GM12874 (cell line): ENCODE data around the gene NALF2.

ENCODE experiments used
- TF ChIP-seq, protein P1 (sequence below): IDR thresholded peaks from 2 replicates; pipeline ENCODE4 v1.5.1; 2011; ENCODE audit warnings: low read depth, mild to moderate bottlenecking, control low read depth, low read length, moderate library complexity; ENCODE audit not compliant: insufficient read depth

Gene NALF2

DNA sequence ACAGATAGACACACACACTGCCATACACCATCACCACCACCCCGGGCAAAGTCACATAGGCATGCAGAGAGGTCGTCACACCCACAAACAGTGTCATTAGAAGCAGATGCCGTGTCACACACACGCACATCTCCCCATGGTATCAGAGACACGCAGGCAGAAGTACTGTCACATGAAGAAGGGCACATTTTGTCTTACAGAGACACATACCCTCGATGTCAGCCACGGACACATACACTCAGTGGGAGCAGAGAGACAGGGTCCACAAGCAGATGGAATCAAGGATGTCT is 3.3 kb downstream of the NALF2 start:
- TF ChIP-seq, protein P1, sequence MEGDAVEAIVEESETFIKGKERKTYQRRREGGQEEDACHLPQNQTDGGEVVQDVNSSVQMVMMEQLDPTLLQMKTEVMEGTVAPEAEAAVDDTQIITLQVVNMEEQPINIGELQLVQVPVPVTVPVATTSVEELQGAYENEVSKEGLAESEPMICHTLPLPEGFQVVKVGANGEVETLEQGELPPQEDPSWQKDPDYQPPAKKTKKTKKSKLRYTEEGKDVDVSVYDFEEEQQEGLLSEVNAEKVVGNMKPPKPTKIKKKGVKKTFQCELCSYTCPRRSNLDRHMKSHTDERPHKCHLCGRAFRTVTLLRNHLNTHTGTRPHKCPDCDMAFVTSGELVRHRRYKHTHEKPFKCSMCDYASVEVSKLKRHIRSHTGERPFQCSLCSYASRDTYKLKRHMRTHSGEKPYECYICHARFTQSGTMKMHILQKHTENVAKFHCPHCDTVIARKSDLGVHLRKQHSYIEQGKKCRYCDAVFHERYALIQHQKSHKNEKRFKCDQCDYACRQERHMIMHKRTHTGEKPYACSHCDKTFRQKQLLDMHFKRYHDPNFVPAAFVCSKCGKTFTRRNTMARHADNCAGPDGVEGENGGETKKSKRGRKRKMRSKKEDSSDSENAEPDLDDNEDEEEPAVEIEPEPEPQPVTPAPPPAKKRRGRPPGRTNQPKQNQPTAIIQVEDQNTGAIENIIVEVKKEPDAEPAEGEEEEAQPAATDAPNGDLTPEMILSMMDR = no peak

DNA sequence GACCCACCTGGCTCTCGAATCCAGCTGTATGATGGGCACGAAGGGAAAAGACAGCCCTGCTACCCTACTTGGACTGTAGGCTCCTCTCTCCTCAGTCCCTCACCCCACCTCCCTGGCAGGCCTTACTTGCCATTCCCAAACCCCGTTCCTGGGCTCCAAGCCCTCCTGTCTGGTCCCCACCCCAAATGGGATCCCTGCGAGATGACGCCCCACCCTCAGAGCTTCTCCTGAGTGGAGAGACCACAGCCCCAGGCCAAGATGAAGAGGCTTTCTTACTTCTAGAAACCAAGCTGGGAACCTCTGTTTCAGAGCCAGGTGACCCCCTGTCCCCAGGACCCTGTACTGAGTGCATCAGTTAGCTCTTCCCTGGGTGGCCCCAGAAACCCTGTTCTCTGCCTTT is 4.5 kb downstream of the NALF2 start:
- TF ChIP-seq, protein P1 = no peak

DNA sequence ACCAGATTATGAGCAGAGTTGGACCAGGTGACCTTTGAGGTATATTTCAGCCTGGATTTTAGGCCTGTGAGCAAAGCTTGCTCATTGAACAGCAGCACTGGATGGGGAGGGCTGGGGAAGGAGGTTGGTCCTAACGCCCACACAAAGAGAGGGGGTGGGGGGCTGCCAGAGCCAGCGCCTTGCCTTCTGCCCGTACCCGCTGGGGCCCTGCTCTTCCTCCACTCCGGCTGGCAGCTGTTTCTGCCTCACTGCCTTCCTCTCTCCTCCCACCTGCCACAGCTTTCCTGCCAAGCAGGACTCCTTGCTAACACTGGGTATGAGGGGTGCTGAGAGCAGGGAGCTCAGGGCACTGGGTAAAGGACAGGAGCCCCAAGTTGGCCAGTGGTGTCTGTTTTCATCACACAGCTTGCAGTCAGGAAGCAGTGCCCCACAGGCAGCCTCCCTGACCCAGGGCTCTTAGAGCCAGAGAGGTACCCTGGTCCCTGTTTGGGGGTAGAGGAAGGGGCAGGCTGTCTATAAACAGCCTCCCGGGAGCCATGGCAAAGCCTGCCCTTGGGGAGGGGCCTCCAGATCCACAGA is 6.1 kb downstream of the NALF2 start:
- TF ChIP-seq, protein P1 = no peak

DNA sequence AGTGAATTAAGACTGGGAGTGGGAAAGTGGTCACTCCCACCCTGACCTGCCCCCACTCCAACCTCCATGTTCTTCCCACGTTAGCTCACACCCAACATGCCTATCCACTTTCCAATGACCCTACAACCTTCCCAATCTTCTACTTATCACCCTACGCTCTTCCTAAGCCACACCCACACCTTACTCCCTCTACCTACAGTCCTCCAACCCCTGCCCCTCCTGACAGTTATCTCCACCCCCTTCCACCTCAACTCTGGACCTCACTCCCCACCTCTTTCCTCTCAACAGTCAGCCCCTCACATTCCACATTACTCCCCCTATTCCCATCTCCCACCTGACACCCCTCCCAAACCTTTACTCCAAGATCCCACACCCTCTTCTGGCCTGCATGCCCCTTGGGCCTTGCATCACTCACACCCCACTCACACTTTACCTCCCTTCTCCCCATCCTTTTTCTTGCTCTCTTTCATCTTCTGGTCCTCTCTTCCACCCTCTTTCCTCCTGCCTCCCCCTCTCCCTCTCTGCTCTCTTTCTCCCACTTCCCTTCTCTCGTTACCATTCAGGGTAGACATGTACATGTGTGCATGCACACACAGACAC is 6.9 kb downstream of the NALF2 start:
- TF ChIP-seq, protein P1 = no peak

DNA sequence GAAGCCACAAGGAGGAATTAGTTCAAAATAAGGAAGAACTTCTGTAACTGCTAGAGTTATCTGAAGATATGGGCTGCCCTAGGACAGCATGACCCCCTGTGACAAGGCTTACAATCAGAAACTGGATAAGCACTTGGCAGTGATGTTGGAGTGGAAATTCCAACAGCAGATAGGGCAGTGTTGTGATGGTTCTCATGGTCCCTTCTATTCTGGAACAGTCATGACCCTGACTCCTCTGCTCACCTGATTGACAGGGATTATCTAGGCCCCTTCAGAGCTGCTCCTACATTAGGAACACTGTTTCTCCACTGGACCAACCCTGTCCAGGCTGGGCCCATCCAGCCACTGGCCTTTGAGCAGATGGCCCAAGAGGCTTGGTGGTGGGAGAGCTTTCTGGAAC is 17.9 kb downstream of the NALF2 start:
- TF ChIP-seq, protein P1 = no peak

DNA sequence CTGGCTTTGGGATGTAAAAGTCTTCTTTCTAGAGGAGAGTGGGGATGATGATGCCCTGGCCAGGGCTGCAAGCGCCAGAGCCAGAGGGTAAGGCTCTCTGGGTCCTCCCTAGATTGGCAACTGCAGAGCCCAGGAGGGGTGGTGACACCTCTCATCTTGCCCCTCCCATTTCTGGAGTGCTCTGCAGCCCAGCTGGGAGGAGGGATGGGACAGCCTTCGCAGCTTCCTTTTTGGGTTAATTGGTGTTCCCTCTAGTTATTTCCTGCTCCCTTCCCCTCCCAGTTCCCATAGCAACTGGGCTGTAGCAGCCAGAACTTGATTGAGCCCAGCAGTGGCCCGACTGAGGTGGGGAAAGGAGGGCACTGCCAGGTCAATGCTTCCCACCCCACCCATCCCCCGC is 19.2 kb downstream of the NALF2 start:
- TF ChIP-seq, protein P1 = no peak

DNA sequence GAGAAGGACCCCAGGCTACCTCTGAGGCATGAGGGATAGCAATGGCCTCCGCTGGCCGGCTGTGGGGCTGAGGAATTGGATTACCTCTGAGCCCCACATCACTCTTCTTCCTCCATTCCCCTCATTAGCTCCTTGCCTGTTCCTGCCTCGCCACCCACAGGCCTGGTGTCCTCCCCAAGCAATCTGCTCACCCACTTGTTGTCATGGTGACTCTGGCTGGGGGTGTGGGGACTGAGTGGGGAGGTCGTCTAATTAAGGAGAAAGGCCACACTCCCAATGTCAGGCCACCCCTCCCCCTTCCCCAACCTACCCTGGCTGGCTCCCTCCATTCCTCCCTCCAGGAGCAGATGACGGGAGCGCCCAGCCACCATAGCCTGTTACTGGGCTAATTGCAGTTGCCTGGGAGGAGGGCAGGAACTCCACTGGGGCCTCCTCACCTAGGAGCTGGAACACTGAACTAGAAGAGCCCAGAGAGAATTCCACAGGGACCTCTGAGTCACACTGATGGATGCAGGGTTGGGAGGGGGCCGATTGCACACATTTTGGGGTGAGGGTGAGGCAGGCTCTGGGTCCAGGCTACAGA is 20.7 kb downstream of the NALF2 start:
- TF ChIP-seq, protein P1 = no peak

DNA sequence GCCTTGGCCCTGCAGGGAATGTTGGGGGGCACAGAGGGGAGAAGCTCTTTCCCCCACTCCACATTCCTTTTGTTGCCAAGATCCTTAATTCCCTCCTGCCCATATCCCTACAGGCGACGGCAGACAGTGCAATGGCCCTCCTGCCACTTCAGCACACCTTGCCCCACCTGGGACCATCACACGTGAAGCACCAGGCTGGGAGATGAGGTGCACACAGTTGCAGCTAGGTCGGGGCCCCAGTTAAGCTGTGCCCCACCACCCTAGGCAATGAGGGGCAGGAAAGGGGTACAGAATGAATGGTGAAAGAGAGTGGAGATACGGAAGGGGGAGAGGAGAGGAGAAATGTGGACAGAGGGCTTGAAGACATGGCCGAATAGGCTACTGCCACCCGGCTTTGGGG is 26.2 kb downstream of the NALF2 start:
- TF ChIP-seq, protein P1 = no peak
